Measurements from ENCODE around the gene MCRS1. TPM values are rescaled to one million over a fixed set of nuclear protein-coding genes. Genes with fewer than 3 reads are reported as not detected.
"Not testable (repeated sequence)": the region's sequence is repeated elsewhere in the genome, so short reads cannot be mapped to it uniquely, and the experiment has no call there.

Gene MCRS1
- polyA plus RNA-seq, 4 donors, result 53.4 to 77.4 (median 63.1) TPM

DNA sequence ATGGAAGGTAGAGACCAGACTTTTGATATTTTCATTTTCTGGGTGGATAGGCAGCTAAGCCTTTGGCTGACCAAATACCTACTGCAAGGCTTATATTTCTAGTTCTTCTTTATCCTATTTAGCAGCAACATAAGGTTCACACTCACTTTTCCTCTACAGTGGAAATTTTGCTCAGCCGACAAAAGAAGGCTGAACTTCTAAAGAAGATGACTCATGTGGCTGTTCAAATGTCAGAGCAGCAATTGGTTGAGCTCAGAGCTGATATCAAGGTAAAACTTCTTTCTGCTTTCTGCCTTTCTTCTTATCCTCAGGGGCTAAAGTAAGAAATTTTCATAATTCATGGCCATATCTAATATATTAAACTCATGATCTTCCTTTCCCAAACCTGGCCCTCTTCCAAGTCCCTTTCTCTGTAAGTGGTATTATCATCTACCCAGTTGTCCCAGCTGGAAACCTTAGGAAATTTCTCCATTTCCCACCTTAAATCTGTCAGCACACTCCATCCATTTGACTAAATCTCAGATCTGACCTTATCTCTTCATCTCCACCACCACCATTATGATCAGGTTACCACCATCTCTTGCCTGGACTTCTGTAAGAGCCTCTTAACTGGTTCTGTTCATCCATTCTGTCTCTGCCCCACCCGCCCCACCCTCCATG, 48.9 kb downstream of the MCRS1 start:
- WGBS, 3 donors, result 81 to 89% (median 86%) methylated on average over 2 of the region's 2 CpGs
- Histone ChIP-seq H3K4me1 (ENCODE audit: control insufficient read depth in 3 of 3, insufficient read depth in 2 of 3, low read depth in 1 of 3, low read length in 2 of 3) (no peaks in the 10 kb centered on the region), H3K4me3 (ENCODE audit: low read depth in 1 of 3, low read length in 3 of 3) (no peak overlapping the region), H3K36me3 (ENCODE audit: control insufficient read depth in 3 of 3, insufficient read depth in 2 of 3, low read depth in 1 of 3, low read length in 3 of 3) (peaks cover 0 to 13% (median 5%) of the 10 kb centered on the region in 3 donors), H3K27me3 (ENCODE audit: control insufficient read depth in 3 of 3, insufficient read depth in 3 of 3, low read length in 3 of 3) (no peaks in the 10 kb centered on the region), H3K27ac (ENCODE audit: low read depth in 1 of 3, low read length in 2 of 3) (no peak overlapping the region), H3K9me3 (ENCODE audit: control insufficient read depth in 2 of 2, insufficient read depth in 1 of 2, low read depth in 1 of 2, low read length in 1 of 2) (no peaks in the 10 kb centered on the region)
- DNase-seq, result no peak
- no peak for FAIRE-seq

DNA sequence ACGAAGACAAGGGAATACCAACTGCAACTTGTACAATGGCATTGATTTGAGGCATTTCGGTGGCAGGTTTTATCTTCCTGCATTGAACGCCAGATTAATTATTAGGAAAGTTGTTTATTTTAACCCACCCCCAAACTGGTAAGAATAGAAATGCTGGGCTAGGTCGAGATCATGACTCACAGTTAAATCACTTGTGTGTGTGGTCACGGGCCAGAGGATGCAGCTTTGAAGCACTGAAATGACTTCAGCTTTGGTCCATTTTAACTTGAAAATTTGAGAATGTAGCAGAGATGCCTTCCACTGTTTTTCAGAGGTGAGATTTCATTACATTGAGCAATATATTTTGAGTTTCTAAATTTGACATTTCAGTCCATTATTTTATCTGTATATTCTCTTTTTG, 52.7 kb downstream of the MCRS1 start:
- 75 to 78% (median 76%) methylated on average over 5 of the region's 5 CpGs for WGBS, 3 donors

DNA sequence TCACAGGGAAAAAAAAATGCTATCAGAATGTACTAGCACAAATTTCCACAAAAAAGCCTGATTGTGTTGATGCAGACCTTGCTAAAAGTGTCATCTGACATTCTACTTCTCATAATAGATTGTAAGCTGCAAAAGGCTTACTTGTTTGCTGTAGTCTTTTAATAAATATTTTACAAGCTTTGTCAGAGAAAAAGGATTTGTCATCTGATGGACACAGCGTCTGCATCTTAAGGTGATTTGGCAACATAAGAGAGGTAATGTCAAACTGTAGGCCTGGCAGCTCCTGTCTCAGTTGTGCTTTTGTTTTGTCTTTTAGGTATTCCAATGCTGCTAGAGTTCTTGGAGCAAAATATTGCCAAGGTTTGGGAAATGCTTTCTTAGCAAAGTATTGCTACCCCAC, 55.4 kb downstream of the MCRS1 start:
- DNase-seq, result no peak
- no peak overlapping the region for H3K27ac ChIP-seq (ENCODE audit: low read depth in 1 of 3, low read length in 2 of 3)
- H3K9me3 ChIP-seq (ENCODE audit: control insufficient read depth in 2 of 2, insufficient read depth in 1 of 2, low read depth in 1 of 2, low read length in 1 of 2), result no peaks in the 10 kb centered on the region
- no peak for FAIRE-seq
- 85 to 91% (median 88%) methylated on average over 1 of the region's 1 CpG for WGBS, 3 donors
- H3K27me3 ChIP-seq (ENCODE audit: control insufficient read depth in 3 of 3, insufficient read depth in 3 of 3, low read length in 3 of 3), result no peaks in the 10 kb centered on the region
- peaks cover 0 to 9% (median 0%) of the 10 kb centered on the region in 3 donors for H3K36me3 ChIP-seq (ENCODE audit: control insufficient read depth in 3 of 3, insufficient read depth in 2 of 3, low read depth in 1 of 3, low read length in 3 of 3)
- no peak overlapping the region for H3K4me3 ChIP-seq (ENCODE audit: low read depth in 1 of 3, low read length in 3 of 3)
- H3K4me1 ChIP-seq (ENCODE audit: control insufficient read depth in 3 of 3, insufficient read depth in 2 of 3, low read depth in 1 of 3, low read length in 2 of 3), result no peaks in the 10 kb centered on the region

More for the DNA sequence above, 52.7 kb downstream of the MCRS1 start:
- DNase-seq (no peak), FAIRE-seq (no peak)
- H3K27me3 ChIP-seq (ENCODE audit: control insufficient read depth in 3 of 3, insufficient read depth in 3 of 3, low read length in 3 of 3), result no peaks in the 10 kb centered on the region
- no peaks in the 10 kb centered on the region for H3K9me3 ChIP-seq (ENCODE audit: control insufficient read depth in 2 of 2, insufficient read depth in 1 of 2, low read depth in 1 of 2, low read length in 1 of 2)
- H3K4me1 ChIP-seq (ENCODE audit: control insufficient read depth in 3 of 3, insufficient read depth in 2 of 3, low read depth in 1 of 3, low read length in 2 of 3), result no peaks in the 10 kb centered on the region
- no peak overlapping the region for H3K27ac ChIP-seq (ENCODE audit: low read depth in 1 of 3, low read length in 2 of 3)
- H3K36me3 ChIP-seq (ENCODE audit: control insufficient read depth in 3 of 3, insufficient read depth in 2 of 3, low read depth in 1 of 3, low read length in 3 of 3), result peaks cover 0 to 6% (median 0%) of the 10 kb centered on the region in 3 donors
- no peak overlapping the region for H3K4me3 ChIP-seq (ENCODE audit: low read depth in 1 of 3, low read length in 3 of 3)

DNA sequence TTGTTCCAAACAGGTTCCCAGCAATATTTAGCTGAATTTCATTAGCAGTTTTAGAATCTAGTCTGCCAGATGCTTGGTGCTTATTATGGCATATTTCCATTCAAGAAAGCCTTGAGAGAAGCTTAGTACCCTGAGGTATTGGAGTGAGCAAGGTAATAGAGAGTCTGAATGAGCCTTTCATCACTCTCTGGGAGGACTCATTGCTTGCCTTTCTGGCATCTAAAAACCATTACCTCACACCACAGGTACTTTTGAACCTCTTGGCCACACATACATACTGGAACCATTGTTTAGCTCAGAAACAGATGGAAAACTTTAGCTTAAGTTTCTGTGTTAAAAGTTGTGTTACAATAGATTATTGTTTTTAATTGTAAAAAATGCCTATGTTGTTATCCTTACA, 56.5 kb downstream of the MCRS1 start:
- no peaks in the 10 kb centered on the region for H3K9me3 ChIP-seq (ENCODE audit: control insufficient read depth in 2 of 2, insufficient read depth in 1 of 2, low read depth in 1 of 2, low read length in 1 of 2)
- no peaks in the 10 kb centered on the region for H3K27me3 ChIP-seq (ENCODE audit: control insufficient read depth in 3 of 3, insufficient read depth in 3 of 3, low read length in 3 of 3)
- peaks cover 0 to 12% (median 0%) of the 10 kb centered on the region in 3 donors for H3K36me3 ChIP-seq (ENCODE audit: control insufficient read depth in 3 of 3, insufficient read depth in 2 of 3, low read depth in 1 of 3, low read length in 3 of 3)
- H3K27ac ChIP-seq (ENCODE audit: low read depth in 1 of 3, low read length in 2 of 3), result no peak overlapping the region
- no peak overlapping the region for H3K4me3 ChIP-seq (ENCODE audit: low read depth in 1 of 3, low read length in 3 of 3)
- no peak for FAIRE-seq
- no peaks in the 10 kb centered on the region for H3K4me1 ChIP-seq (ENCODE audit: control insufficient read depth in 3 of 3, insufficient read depth in 2 of 3, low read depth in 1 of 3, low read length in 2 of 3)
- DNase-seq, result no peak

DNA sequence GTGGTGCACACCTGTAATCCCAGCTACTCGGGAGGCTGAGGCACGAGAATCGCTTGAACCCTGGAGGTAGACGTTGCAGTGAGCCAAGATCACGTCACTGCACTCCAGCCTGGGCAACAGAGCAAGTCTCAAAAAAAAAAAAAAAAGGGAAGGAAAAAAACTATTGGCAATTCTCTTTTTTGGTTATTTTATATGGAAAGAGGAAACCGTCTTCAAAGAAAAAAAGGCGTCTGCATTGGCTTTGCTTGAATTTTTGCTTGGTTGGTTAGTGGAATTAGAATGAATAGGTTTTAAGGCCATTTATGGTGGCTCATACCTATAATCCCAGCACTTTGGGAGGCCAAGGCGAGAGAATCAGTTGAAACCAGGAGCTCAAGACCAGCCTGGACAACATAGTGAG, 58.3 kb downstream of the MCRS1 start:
- DNase-seq; H3K4me1 ChIP-seq (ENCODE audit: control insufficient read depth in 3 of 3, insufficient read depth in 2 of 3, low read depth in 1 of 3, low read length in 2 of 3); H3K27ac ChIP-seq (ENCODE audit: low read depth in 1 of 3, low read length in 2 of 3); FAIRE-seq; H3K9me3 ChIP-seq (ENCODE audit: control insufficient read depth in 2 of 2, insufficient read depth in 1 of 2, low read depth in 1 of 2, low read length in 1 of 2); H3K27me3 ChIP-seq (ENCODE audit: control insufficient read depth in 3 of 3, insufficient read depth in 3 of 3, low read length in 3 of 3); H3K4me3 ChIP-seq (ENCODE audit: low read depth in 1 of 3, low read length in 3 of 3): not testable (repeated sequence)
- 93 to 97% (median 96%) methylated on average over 8 of the region's 8 CpGs for WGBS, 3 donors
- H3K36me3 ChIP-seq (ENCODE audit: control insufficient read depth in 3 of 3, insufficient read depth in 2 of 3, low read depth in 1 of 3, low read length in 3 of 3), result peaks cover 0 to 15% (median 0%) of the 10 kb centered on the region in 3 donors

Other genes starting within 250 kb of the MCRS1 start
- gene TROAP, start 244.9 kb downstream of the MCRS1 start, polyA plus RNA-seq, result 10 to 100 TPM in 2 of 4 donors, 1 to 10 TPM in 1, not detected in 1; 1.3 to 29.5 (median 16.0) TPM
- under 1 TPM in 2 of 4 donors, not detected in 2; 0.07 to 0.12 TPM for gene C1QL4, start 231.0 kb downstream of the MCRS1 start, polyA plus RNA-seq
- 10 to 100 TPM; 14.9 to 52.4 (median 20.8) TPM for gene DNAJC22, start 221.3 kb downstream of the MCRS1 start, polyA plus RNA-seq
- gene SPATS2, start 200.7 kb downstream of the MCRS1 start, polyA plus RNA-seq, result 10 to 100 TPM; 11.9 to 26.3 (median 14.4) TPM
- gene KCNH3, start 29.1 kb downstream of the MCRS1 start, polyA plus RNA-seq, result 1 to 10 TPM in 1 of 4 donors, under 1 TPM in 1, not detected in 2; 0.22 to 3.4 TPM
- gene FAM186B, start 37.5 kb upstream of the MCRS1 start, polyA plus RNA-seq, result 1 to 10 TPM in 1 of 4 donors, under 1 TPM in 1, not detected in 2; 0.37 to 1.0 TPM
- 10 to 100 TPM in 1 of 4 donors, 1 to 10 TPM in 3; 2.5 to 15.6 (median 6.5) TPM for gene PRPF40B, start 55.4 kb upstream of the MCRS1 start, polyA plus RNA-seq
- gene FMNL3, start 139.3 kb upstream of the MCRS1 start, polyA plus RNA-seq, result 1 to 10 TPM in 3 of 4 donors, under 1 TPM in 1; 0.89 to 8.8 (median 4.1) TPM
- 100 to 1,000 TPM; 174 to 687 (median 294) TPM for gene TMBIM6, start 173.4 kb upstream of the MCRS1 start, polyA plus RNA-seq

Data from small intestine (tissue), 7 donors.